GM12875 (cell line): ENCODE measurements around the gene SLC25A29.

ENCODE experiments used
- H3K4me3 ChIP-seq: one replicate; pipeline ENCODE4 v1.5.1; 2011; ENCODE audit warnings: low read depth, low read length, control low read depth
- TF ChIP-seq, protein P1 (sequence below): IDR thresholded peaks from 2 replicates; pipeline ENCODE4 v1.5.1; 2011; ENCODE audit warnings: low read depth, mild to moderate bottlenecking, control low read depth, inconsistent platforms, low read length, moderate library complexity, borderline replicate concordance; ENCODE audit not compliant: insufficient read depth

The SLC25A29 gene

GRCh38 chr14:100336618-100337530 is 30.6 kb upstream of the SLC25A29 start:
- no peak overlapping the region for H3K4me3 ChIP-seq
- TF ChIP-seq, protein P1, sequence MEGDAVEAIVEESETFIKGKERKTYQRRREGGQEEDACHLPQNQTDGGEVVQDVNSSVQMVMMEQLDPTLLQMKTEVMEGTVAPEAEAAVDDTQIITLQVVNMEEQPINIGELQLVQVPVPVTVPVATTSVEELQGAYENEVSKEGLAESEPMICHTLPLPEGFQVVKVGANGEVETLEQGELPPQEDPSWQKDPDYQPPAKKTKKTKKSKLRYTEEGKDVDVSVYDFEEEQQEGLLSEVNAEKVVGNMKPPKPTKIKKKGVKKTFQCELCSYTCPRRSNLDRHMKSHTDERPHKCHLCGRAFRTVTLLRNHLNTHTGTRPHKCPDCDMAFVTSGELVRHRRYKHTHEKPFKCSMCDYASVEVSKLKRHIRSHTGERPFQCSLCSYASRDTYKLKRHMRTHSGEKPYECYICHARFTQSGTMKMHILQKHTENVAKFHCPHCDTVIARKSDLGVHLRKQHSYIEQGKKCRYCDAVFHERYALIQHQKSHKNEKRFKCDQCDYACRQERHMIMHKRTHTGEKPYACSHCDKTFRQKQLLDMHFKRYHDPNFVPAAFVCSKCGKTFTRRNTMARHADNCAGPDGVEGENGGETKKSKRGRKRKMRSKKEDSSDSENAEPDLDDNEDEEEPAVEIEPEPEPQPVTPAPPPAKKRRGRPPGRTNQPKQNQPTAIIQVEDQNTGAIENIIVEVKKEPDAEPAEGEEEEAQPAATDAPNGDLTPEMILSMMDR = no peak

DNA sequence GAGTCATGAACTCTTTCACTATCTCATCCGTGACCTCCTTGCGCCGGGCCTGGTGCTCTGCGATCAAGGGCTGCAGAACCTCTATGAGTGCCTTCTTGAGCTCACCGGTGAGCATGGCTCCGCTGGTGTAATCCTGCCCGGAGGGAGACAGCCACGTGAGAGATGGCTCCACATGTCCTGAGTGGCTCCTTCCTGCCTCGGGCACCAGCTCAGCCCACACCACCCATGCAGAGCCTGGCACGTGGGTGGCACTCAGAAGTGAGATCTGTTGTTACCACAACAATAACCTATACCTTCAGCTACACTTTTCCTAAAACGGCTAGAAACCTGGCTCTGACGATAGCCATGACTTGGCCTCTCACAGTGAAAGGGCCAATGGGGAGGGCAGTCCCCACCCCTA is 28.7 kb upstream of the SLC25A29 start:
- TF ChIP-seq, protein P1 = no peak
- no peak overlapping the region for H3K4me3 ChIP-seq

DNA sequence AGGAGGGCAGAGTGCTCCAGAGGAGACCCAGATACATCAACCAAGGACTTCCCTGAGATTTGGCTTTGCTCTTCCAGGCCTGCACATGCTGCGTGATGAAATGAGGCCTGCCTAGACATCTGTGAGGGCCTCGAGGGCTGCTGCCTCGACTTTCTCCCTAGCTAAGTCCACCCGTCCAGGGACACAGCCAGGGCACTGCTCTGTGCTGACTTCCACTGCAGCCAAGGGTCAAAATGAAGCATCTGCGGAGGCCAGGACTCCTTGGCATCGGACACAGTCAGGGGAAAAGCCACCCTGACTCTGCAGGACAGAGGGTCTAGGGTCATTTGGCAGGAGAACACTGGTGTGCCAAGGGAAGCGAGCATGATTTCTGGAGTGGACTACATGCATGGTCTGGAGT is 27.6 kb upstream of the SLC25A29 start:
- TF ChIP-seq, protein P1 = no peak
- H3K4me3 ChIP-seq = no peak overlapping the region

- H3K4me3 ChIP-seq = no peak overlapping the region
- TF ChIP-seq, protein P1 = no peak
Measured at GRCh38 chr14:100333311-100333710, 27.1 kb upstream of the SLC25A29 start.

DNA sequence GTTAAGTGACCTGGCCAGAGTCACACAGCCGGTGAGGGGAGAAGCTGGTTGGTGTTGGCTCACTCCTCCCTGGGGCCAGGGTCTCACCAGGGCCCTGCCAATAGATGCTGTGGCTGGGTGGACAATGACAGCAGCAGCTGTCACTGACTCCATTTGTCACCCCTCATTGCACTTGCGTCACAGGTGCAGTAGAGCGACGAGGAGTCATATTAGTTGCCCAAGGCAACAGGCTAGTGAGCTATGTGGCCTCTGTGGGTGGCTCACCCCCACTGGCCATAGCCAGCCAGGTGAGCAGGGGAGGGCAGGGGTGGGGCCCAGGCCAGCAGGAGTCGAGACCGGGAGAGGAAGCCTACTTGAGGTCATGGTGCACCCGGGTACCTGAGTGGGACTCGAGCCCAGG is 26.6 kb upstream of the SLC25A29 start:
- no peak overlapping the region for H3K4me3 ChIP-seq
- TF ChIP-seq, protein P1 = no peak

DNA sequence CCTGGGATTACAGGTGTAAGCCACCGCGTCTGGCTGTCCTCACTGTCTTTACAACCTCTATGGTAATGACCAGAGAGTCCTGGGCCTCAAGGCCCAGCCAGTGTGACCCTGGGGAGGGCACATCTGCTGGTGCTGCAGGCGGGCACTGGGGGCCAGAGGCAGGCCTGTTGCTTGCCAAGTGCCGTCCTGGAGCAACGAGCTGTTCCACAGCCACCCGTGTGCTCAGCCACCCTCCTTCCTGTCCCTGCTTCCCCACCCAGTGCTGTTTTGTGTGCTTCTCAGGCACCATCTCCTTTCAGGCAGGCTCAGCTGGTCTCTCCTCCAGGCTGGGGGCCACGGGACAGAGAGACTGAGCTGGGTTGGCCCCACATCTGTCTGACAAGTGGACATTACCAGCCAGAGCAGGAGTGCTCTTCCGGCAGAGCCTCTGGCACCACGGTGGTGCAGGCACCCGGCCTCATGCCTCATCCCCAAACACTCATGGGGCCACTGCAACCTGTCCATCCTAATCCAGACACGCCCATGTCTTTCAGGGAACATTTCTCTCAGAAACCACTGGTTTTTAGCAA is 25.9 kb upstream of the SLC25A29 start:
- no peak overlapping the region for H3K4me3 ChIP-seq

More for the DNA sequence above, 25.9 kb upstream of the SLC25A29 start:
- TF ChIP-seq, protein P1 = no peak
